K562 (cell line): ENCODE measurements around the gene RXFP3. TPM values are rescaled to one million over a fixed set of nuclear protein-coding genes. Genes with fewer than 3 reads are reported as not detected.
A peak's percentile ranks its signal among the peaks of the same experiment; 100 is the strongest.

Experiments
- ATAC-seq: fragments of 200-7000 bp; cut with Tn5 transposase; 3 replicates; pipeline ENCODE4 v1.9.1; 2020; ENCODE audit warnings: moderate library complexity
- BruUV-seq: library from RNA; stranded (reverse); fragments of 400-500 nt; replicated peaks from 2 replicates; lab custom pipeline; 2021; lab: Mats Ljungman, UMichigan
- CTCF ChIA-PET: fragments of 300-600 bp; formaldehyde crosslinking; extraction: SDS; loops from one replicate; lab custom pipeline; 2021; ENCODE audit warnings: low intra/inter-chr PET ratio; lab: Yijun Ruan, JAX
- POLR2A ChIA-PET: fragments of 300-600, 350-650 bp; sonication (Branson Sonifier 250); formaldehyde crosslinking; extraction: SDS; loops from one replicate; lab custom pipeline; 2021; ENCODE audit warnings: antibody characterized with exemption, inconsistent platforms; lab: Yijun Ruan, JAX
- DNase-seq, 4 experiments: peaks; one replicate each; pipeline versions ENCODE4 v3.0.0 to v3.0.0-alpha.2; 2011 to 2018; ENCODE audit warnings: low spot score in 3 of 4, mixed read lengths in 3 of 4; ENCODE audit errors: extremely low read depth in 1 of 4
- FAIRE-seq: peaks from 2 replicates; lab custom pipeline; 2011; peaks lifted over from hg19 to GRCh38; lab: Jason Lieb, UNC
- H2AFZ ChIP-seq: 2 replicates; pipeline ENCODE4 v1.6.0; 2011; ENCODE audit warnings: low read depth, low read length, control low read depth, inconsistent platforms
- H3K27ac ChIP-seq: fragments of 200-600 bp; 3 replicates; pipeline ENCODE4 v1.8.0; 2011; ENCODE audit warnings: low read depth, mild to moderate bottlenecking, control low read depth, inconsistent platforms, low read length, moderate library complexity, mixed read lengths; ENCODE audit errors: extremely low read depth
- H3K27me3 ChIP-seq, 2 experiments: fragments of 300-600 bp in 1 of 2; 2 replicates in 1 of 2; 3 replicates in 1 of 2; pipeline versions ENCODE4 v1.6.0 to v1.8.0; 2011; ENCODE audit warnings: inconsistent platforms in 2 of 2, low read length in 2 of 2, mild to moderate bottlenecking in 1 of 2, mixed read lengths in 1 of 2, moderate library complexity in 1 of 2; ENCODE audit not compliant: control insufficient read depth in 2 of 2, insufficient read depth in 2 of 2
- H3K36me3 ChIP-seq: fragments of 300-600 bp; 3 replicates; pipeline ENCODE4 v1.8.0; 2011; ENCODE audit warnings: mild to moderate bottlenecking, low read length, inconsistent platforms; ENCODE audit not compliant: control insufficient read depth, insufficient read depth
- H3K4me1 ChIP-seq, 2 experiments: fragments of 200-600 bp in 1 of 2; replicated peaks in 1 of 2; 2 replicates in 1 of 2; 3 replicates in 1 of 2; pipeline versions ENCODE4 v1.5.1 to v1.8.0; 2011; ENCODE audit warnings: inconsistent platforms in 2 of 2, low read length in 2 of 2, mild to moderate bottlenecking in 1 of 2, mixed read lengths in 1 of 2, moderate library complexity in 1 of 2; ENCODE audit not compliant: control insufficient read depth in 2 of 2, insufficient read depth in 2 of 2
- H3K4me2 ChIP-seq: 2 replicates; pipeline ENCODE4 v1.6.1; 2011; ENCODE audit warnings: low read length, control low read depth, inconsistent platforms, mixed read lengths; ENCODE audit not compliant: insufficient read depth
- H3K4me3 ChIP-seq: fragments of 200-600 bp; sonication (generic), shearing (Covaris generic); 2 replicates; pipeline ENCODE4 v1.5.1; 2016; ENCODE audit warnings: control low read depth, inconsistent platforms
- H3K79me2 ChIP-seq: fragments of 200-600 bp; 3 replicates; pipeline ENCODE4 v1.8.0; 2011; ENCODE audit warnings: low read length, inconsistent platforms; ENCODE audit not compliant: control insufficient read depth, insufficient read depth
- H3K9ac ChIP-seq, 2 experiments: 2 replicates each; pipeline versions ENCODE4 v1.6.0 to v1.6.1; 2011; ENCODE audit warnings: low read depth in 2 of 2, low read length in 2 of 2, control low read depth in 1 of 2, inconsistent platforms in 1 of 2, mild to moderate bottlenecking in 1 of 2, mixed read lengths in 1 of 2; ENCODE audit not compliant: insufficient read depth in 1 of 2
- H3K9me1 ChIP-seq: one replicate; pipeline ENCODE4 v1.6.0; 2011; ENCODE audit warnings: inconsistent platforms, mild to moderate bottlenecking, low read length, moderate library complexity; ENCODE audit not compliant: control insufficient read depth, insufficient read depth
- H3K9me3 ChIP-seq: replicated peaks from 2 replicates; pipeline ENCODE4 v1.5.1; 2011; ENCODE audit warnings: low read depth, low read length, inconsistent platforms; ENCODE audit not compliant: control insufficient read depth, insufficient read depth
- H4K20me1 ChIP-seq: replicated peaks from 2 replicates; pipeline ENCODE4 v1.6.1; 2011; ENCODE audit warnings: low read length, inconsistent platforms, mixed read lengths; ENCODE audit not compliant: control insufficient read depth, insufficient read depth
- CEBPG ChIP-seq, 3 experiments: fragments of 200-800 bp in 1 of 3; sonication (Bioruptor generic) in 1 of 3; sonication (generic) in 1 of 3; formaldehyde crosslinking in 1 of 3; IDR thresholded peaks in 2 of 3; conservative IDR thresholded peaks in 1 of 3; 2 replicates each; pipeline versions ENCODE4 v1.6.1 to v1.8.0; 2016 to 2022; ENCODE audit warnings: missing compliant biosample characterization in 2 of 3, missing genetic modification characterization in 2 of 3, mild to moderate bottlenecking in 1 of 3, missing genetic modification reagents in 1 of 3
- DEAF1 ChIP-seq: fragments of 450-650 bp; formaldehyde crosslinking; IDR thresholded peaks from 2 replicates; pipeline ENCODE4 v1.4.0; 2020; ENCODE audit warnings: mild to moderate bottlenecking, moderate library complexity
- HES1 ChIP-seq: fragments of 450-650 bp; IDR thresholded peaks from 2 replicates; pipeline ENCODE4 v1.6.1; 2016; ENCODE audit warnings: low read depth, mild to moderate bottlenecking, moderate library complexity
- ID3 ChIP-seq, 2 experiments: fragments of 250-450 bp in 1 of 2; fragments of 450-650 bp in 1 of 2; sonication (Bioruptor Pico) in 1 of 2; IDR thresholded peaks; 2 replicates each; pipeline versions ENCODE4 v1.6.1 to v1.8.0; 2016 to 2021; ENCODE audit warnings: mild to moderate bottlenecking in 2 of 2, moderate library complexity in 2 of 2, missing compliant biosample characterization in 1 of 2, missing genetic modification characterization in 1 of 2
- TAL1 ChIP-seq: fragments of 450-650 bp; IDR thresholded peaks from 2 replicates; pipeline ENCODE4 v1.6.1; 2016; ENCODE audit warnings: mild to moderate bottlenecking
- ZNF12 ChIP-seq: sonication (generic); formaldehyde crosslinking; IDR thresholded peaks from 2 replicates; pipeline ENCODE4 v1.4.0; 2020; ENCODE audit warnings: mild to moderate bottlenecking, missing genetic modification reagents
- ZNF263 ChIP-seq: sonication (generic); formaldehyde crosslinking; IDR thresholded peaks from 2 replicates; pipeline ENCODE4 v1.8.0; 2022; ENCODE audit warnings: mild to moderate bottlenecking, missing genetic modification reagents, borderline replicate concordance
- ZSCAN32 ChIP-seq: fragments of 450-650 bp; formaldehyde crosslinking; IDR thresholded peaks from 2 replicates; pipeline ENCODE4 v1.4.0; 2020; ENCODE audit warnings: mild to moderate bottlenecking, moderate library complexity
- WGBS: fragments of 100-300 bp; shearing (Covaris generic); methylation state at CpG from one replicate; pipeline ENCODE4 v1.1.6; 2016; ENCODE audit warnings: low coverage, mixed read lengths; ENCODE audit not compliant: insufficient coverage; ENCODE audit errors: missing lambda C conversion rate; 5-methylcytosine and 5-hydroxymethylcytosine counted together
- in situ Hi-C: fragments of 300-500 bp; cut with MboI; formaldehyde crosslinking; loops from 4 replicates; pipeline ENCODE4 v1.15.0; 2018; ENCODE audit warnings: inconsistent platforms, mixed read lengths
- intact Hi-C: fragments of 100-400 bp; cut with micrococcal nuclease; formaldehyde crosslinking; loops from 2 replicates; pipeline ENCODE4 v1.14.2; 2022
- polyA plus RNA-seq, 8 experiments: library from polyadenylated mRNA; depleted of rRNA in 4 of 8; stranded (reverse) in 5 of 8; unstranded in 3 of 8; fragments of >200 nt; fragmentation: Nextera tagmentation in 2 of 8; fragmentation: Illumina TruSeq in 1 of 8; extraction: Ambion mirVana in 2 of 8; extraction: Trizol in 1 of 8; gene quantifications; 2 replicates each; pipeline versions ENCODE4 v1.2.1 to v1.2.3, GENCODE V29; 2011 to 2014; ENCODE audit warnings: inconsistent platforms in 1 of 8, missing spikeins in 1 of 8
- total RNA-seq, 7 experiments: library from RNA; depleted of rRNA in 6 of 7; stranded (reverse); fragments of >200 nt in 6 of 7; fragmentation: Illumina TruSeq in 2 of 7; extraction: Trizol in 2 of 7; gene quantifications; 2 replicates each; pipeline versions ENCODE4 v1.2.1 to v1.2.3, GENCODE V29; 2011 to 2021; ENCODE audit warnings: low replicate concordance in 1 of 7

The RXFP3 gene
- total and polyA plus RNA-seq, 9 of the 15 experiments (the other 6 are each of a cell fraction or from before 2014, with no cell fraction given), result not detected

- no peaks in the 10 kb centered on the region for H3K9me1 ChIP-seq
- ATAC-seq (peak; percentile 53), FAIRE-seq (no peak), DNase-seq (no peak)
- CTCF ChIA-PET, result no interaction called here
- H2AFZ ChIP-seq, result peak overlapping the region; percentile 71
- no peak overlapping the region for H3K4me3 ChIP-seq
- 13% methylated on average over 15 of the region's 15 CpGs for WGBS
- BruUV-seq, result no TSS peak
- peaks cover 5% of the 10 kb centered on the region; the same call in 1 of the 2 replicates for H3K9me3 ChIP-seq
- no peak for TF ChIP-seq ZNF12 (CRISPR knock-in tag)
- no peak for TF ChIP-seq ID3 (CRISPR knock-in tag; IDR thresholded peaks at IDR 0.05)
- no peak for TF ChIP-seq ID3 (tag; IDR thresholded peaks at IDR 0.05)
- TF ChIP-seq DEAF1 (CRISPR knock-in tag), result no peak
- no peak for TF ChIP-seq HES1
- no peak for TF ChIP-seq ZNF263 (CRISPR knock-in tag)
- TF ChIP-seq CEBPG (CRISPR knock-in tag; IDR thresholded peaks at IDR 0.05), result no peak
- no peak for TF ChIP-seq CEBPG (tag; conservative IDR thresholded peaks at IDR 0.05 in 1 of 2, IDR thresholded peaks at IDR 0.05 in 1 of 2)
- no peak for TF ChIP-seq ZSCAN32 (CRISPR knock-in tag)
- no peak for TF ChIP-seq TAL1
- H3K4me2 ChIP-seq, result peak overlapping the region; percentile 60; the same call in 1 of the 2 replicates
- H4K20me1 ChIP-seq, result no peaks in the 10 kb centered on the region
- H3K27me3 ChIP-seq, result peaks cover 9 to 11% of the 10 kb centered on the region in 2 experiments; a peak in 4 of 5 replicates
- peaks cover 6 to 14% of the 10 kb centered on the region in 2 experiments; a peak in 4 of 5 replicates for H3K4me1 ChIP-seq
- in situ Hi-C loops (no loop called here), intact Hi-C loops (no loop called here)
- no peak overlapping the region for H3K27ac ChIP-seq
- no peaks in the 10 kb centered on the region for H3K79me2 ChIP-seq
- POLR2A ChIA-PET, result no interaction called here
- no peaks in the 10 kb centered on the region for H3K36me3 ChIP-seq
- H3K9ac ChIP-seq, result 0 out of 4 replicates have a peak overlapping the region, but pooled peaks of 1 of the 2 experiments have one; percentile 15
Observed at GRCh38 chr5:33984178-33984577, 48.0 kb downstream of the RXFP3 start.
